T-helper 2 cell treated with Interferon-gamma antibody and Interleukin-4, amounts not matched to agents 100 ng/mL and 5 ng/mL, for 36 hours (primary cell): ENCODE measurements around the gene INSM1. TPM values are rescaled to one million over a fixed set of nuclear protein-coding genes. Genes with fewer than 3 reads are reported as not detected.

Source experiments
- intact Hi-C: fragments of 100-400 bp; cut with micrococcal nuclease; formaldehyde crosslinking; loops from one replicate; pipeline ENCODE4 v1.15.1; 2023
- total RNA-seq: library from RNA; stranded (reverse); gene quantifications from 2 replicates; pipeline ENCODE4 v1.2.3, GENCODE V29; 2022

INSM1 gene
- total RNA-seq, 1 donor from 2014 or later = 0.05 TPM

- intact Hi-C loops = no loop called here
Measured at GRCh38 chr20:20417876-20418676, 50.2 kb downstream of the INSM1 start.
